ENCODE measurements around the gene GXYLT2. TPM values are rescaled to one million over a fixed set of nuclear protein-coding genes. Genes with fewer than 3 reads are reported as not detected.

Gene GXYLT2
- total and polyA plus RNA-seq, 2 of the 13 experiments (the other 11 are each of a cell fraction or from before 2014, with no cell fraction given), result 4.3 to 6.9 TPM

DNA sequence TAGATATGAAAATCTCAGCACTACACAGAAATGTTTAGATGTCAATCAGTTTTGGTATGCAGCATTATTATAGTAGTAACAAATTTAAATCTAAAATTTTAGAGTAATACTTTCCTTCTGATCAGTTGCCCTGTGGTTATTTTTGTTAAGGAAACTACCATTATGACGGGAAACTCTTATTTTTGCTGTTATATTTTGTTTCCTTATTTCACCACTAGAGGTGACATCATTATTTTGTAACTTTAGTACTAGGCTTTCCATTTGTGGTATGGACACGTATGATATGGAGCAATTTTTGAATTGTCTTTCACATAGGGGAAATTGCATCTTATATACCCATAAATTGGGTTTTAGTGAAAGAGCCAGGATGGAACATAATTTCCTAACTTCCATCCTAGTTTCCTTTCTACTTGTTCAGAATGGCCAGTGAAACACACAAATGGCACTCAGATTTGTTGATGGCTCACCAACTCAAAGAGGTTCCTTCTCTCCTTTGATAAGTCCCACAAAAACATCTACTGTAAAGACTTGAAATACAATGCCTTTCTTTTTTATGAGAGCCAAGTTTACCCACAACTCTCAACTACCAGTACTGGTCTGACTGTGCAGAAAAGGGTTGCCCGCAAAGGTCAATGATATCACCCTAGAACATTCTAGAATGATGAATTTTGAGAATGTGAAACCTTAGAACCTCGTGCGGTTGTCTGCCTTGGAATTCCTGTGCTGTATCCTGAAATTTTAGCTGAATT, 89.4 kb downstream of the GXYLT2 start:
- H4K20me1 ChIP-seq (ENCODE audit: insufficient read depth, low read length), result no peaks in the 10 kb centered on the region
- H2AFZ ChIP-seq (ENCODE audit: low read length), result no peak overlapping the region
- H3K9me3 ChIP-seq (ENCODE audit: low read length), result no peaks in the 10 kb centered on the region
- no peak for ATAC-seq
- no TSS peak for BruUV-seq (replicated peaks)
- no peaks in the 10 kb centered on the region for H3K27me3 ChIP-seq (ENCODE audit: control insufficient read depth in 1 of 2, insufficient read depth in 2 of 2, low read length in 2 of 2)
- TF ChIP-seq, protein P1, sequence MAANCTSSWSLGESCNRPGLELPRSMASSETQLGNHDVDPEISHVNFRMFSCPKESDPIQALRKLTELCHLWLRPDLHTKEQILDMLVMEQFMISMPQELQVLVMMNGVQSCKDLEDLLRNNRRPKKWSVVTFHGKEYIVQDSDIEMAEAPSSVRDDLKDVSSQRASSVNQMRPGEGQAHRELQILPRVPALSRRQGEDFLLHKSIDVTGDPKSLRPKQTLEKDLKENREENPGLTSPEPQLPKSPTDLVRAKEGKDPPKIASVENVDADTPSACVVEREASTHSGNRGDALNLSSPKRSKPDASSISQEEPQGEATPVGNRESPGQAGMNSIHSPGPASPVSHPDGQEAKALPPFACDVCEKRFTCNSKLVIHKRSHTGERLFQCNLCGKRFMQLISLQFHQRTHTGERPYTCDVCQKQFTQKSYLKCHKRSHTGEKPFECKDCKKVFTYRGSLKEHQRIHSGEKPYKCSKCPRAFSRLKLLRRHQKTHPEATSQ (CRISPR knock-in tag; IDR thresholded peaks at IDR 0.05; ENCODE audit: borderline replicate concordance), result no peak
- peak; percentile 80 for TF ChIP-seq ATF7 (IDR thresholded peaks at IDR 0.05)
- TF ChIP-seq ATF7 (CRISPR knock-in tag; IDR thresholded peaks at IDR 0.05), result no peak
- TF ChIP-seq ZNF143 (CRISPR knock-in tag; IDR thresholded peaks at IDR 0.05), result no peak
- no peak for TF ChIP-seq ZNF672 (CRISPR knock-in tag; IDR thresholded peaks at IDR 0.05)
- TF ChIP-seq, protein P2, sequence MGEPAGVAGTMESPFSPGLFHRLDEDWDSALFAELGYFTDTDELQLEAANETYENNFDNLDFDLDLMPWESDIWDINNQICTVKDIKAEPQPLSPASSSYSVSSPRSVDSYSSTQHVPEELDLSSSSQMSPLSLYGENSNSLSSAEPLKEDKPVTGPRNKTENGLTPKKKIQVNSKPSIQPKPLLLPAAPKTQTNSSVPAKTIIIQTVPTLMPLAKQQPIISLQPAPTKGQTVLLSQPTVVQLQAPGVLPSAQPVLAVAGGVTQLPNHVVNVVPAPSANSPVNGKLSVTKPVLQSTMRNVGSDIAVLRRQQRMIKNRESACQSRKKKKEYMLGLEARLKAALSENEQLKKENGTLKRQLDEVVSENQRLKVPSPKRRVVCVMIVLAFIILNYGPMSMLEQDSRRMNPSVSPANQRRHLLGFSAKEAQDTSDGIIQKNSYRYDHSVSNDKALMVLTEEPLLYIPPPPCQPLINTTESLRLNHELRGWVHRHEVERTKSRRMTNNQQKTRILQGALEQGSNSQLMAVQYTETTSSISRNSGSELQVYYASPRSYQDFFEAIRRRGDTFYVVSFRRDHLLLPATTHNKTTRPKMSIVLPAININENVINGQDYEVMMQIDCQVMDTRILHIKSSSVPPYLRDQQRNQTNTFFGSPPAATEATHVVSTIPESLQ (CRISPR knock-in tag; conservative IDR thresholded peaks at IDR 0.05), result no peak
- no peak for TF ChIP-seq ADNP (CRISPR knock-in tag; IDR thresholded peaks at IDR 0.05)
- no peaks in the 10 kb centered on the region for H3K79me2 ChIP-seq (ENCODE audit: insufficient read depth, low read length)
- POLR2A ChIA-PET, result interaction anchor here (1.0 kb wide), 1 partner anchor 19 kb away, joined by 4 read pairs; the partner anchor contains the start of gene PPP4R2
- intact Hi-C loops (cut with micrococcal nuclease; ENCODE audit: unreplicated experiment), result no loop called here
- H3K4me3 ChIP-seq (replicated peaks in 1 of 3; ENCODE audit: insufficient read depth in 1 of 3, low read depth in 2 of 3, low read length in 3 of 3), result no peak overlapping the region
- H3K4me1 ChIP-seq (ENCODE audit: insufficient read depth, low read length), result peaks cover 20% of the 10 kb centered on the region
- H3K4me2 ChIP-seq (ENCODE audit: low read depth, low read length), result no peak overlapping the region
- CTCF ChIA-PET (ENCODE audit: low intra/inter-chr PET ratio, low total read pairs), result no interaction called here
- DNase-seq (ENCODE audit: low spot score), result no peak
- WGBS (ENCODE audit: low lambda C conversion rate), result 98% methylated on average over 5 of the region's 5 CpGs
- no peak overlapping the region for H3K9ac ChIP-seq (ENCODE audit: insufficient read depth, low read depth, low read length)
- no peak for FAIRE-seq
- H3K27ac ChIP-seq (ENCODE audit: extremely low read length, insufficient read depth, low read length), result no peak overlapping the region
- no peaks in the 10 kb centered on the region for H3K36me3 ChIP-seq (replicated peaks in 1 of 2; ENCODE audit: control insufficient read depth in 1 of 2, insufficient read depth in 2 of 2, low read length in 2 of 2)
- in situ Hi-C loops (cut with HindIII; ENCODE audit: extremely low pct_ligation_motif_present, low pct_unique_long_range_greater_than_20kb), result no loop called here

Data from HepG2 (cell line).